ENCODE data around the gene COX11. TPM values are rescaled to one million over a fixed set of nuclear protein-coding genes. Genes with fewer than 3 reads are reported as not detected.

Gene COX11
- total and polyA plus RNA-seq, 2 of the 8 experiments (the other 6 are each of a cell fraction or from before 2014, with no cell fraction given), result 43.0 to 54.1 TPM

GRCh38 chr17:54924405-54924804 lies 44.0 kb downstream of the COX11 start (continued):
- TF ChIP-seq TAF1 (IDR thresholded peaks at IDR 0.05; ENCODE audit: low read depth, low read length), result no peak
- TF ChIP-seq CEBPB (IDR thresholded peaks at IDR 0.05; ENCODE audit: low read depth, low read length), result no peak
- no peak for TF ChIP-seq SP1 (IDR thresholded peaks at IDR 0.05; ENCODE audit: low read depth, low read length)
- no peak for TF ChIP-seq POLR2A (IDR thresholded peaks at IDR 0.05; ENCODE audit: control extremely low read depth in 1 of 2, low read depth in 2 of 2, low read length in 2 of 2)

All from H1 (cell line).